ENCODE results near the gene SLC6A4. TPM values are rescaled to one million over a fixed set of nuclear protein-coding genes. Genes with fewer than 3 reads are reported as not detected.

Gene SLC6A4
- total and polyA plus RNA-seq, 10 of the 15 experiments (the other 5 are each of a cell fraction or from before 2014, with no cell fraction given): 5.3 to 20.6 (median 10.1) TPM

- TF ChIP-seq RELB (IDR thresholded peaks at IDR 0.05; ENCODE audit: low read depth) (no peak), POU2F2 (IDR thresholded peaks at IDR 0.05; ENCODE audit: borderline replicate concordance, low read depth, low read length) (peak; percentile 88; the same call in 2 of the 3 replicates), CHD1 (IDR thresholded peaks at IDR 0.05; ENCODE audit: low read depth, low read length) (no peak), SUZ12 (IDR thresholded peaks at IDR 0.05; ENCODE audit: unreplicated experiment) (no peak), PAX5 (IDR thresholded peaks at IDR 0.05; ENCODE audit: borderline replicate concordance, low read depth, low read length) (0 out of 2 replicates have a peak, but pooled peaks have one; percentile 27), NFYA (IDR thresholded peaks at IDR 0.05; ENCODE audit: borderline replicate concordance, low read depth, low read length) (no peak), BHLHE40 (IDR thresholded peaks at IDR 0.05; ENCODE audit: borderline replicate concordance in 1 of 2, low read depth in 2 of 2, low read length in 1 of 2) (peak; percentile 58 to 63; a peak in 3 of 4 replicates), EED (IDR thresholded peaks at IDR 0.05; ENCODE audit: low read depth) (no peak), NFIC (IDR thresholded peaks at IDR 0.05; ENCODE audit: low read depth, low read length) (no peak), CREB1 (IDR thresholded peaks at IDR 0.05; ENCODE audit: low read depth) (0 out of 2 replicates have a peak, but pooled peaks have one; percentile 8), NR2F1 (conservative IDR thresholded peaks at IDR 0.05) (no peak), MTA3 (IDR thresholded peaks at IDR 0.05; ENCODE audit: borderline replicate concordance, low read length) (no peak), RBBP5 (conservative IDR thresholded peaks at IDR 0.05) (no peak), HCFC1 (IDR thresholded peaks at IDR 0.05; ENCODE audit: low read length) (no peak), RUNX3 (IDR thresholded peaks at IDR 0.05; ENCODE audit: low read length) (peak; percentile 31; the same call in 1 of the 2 replicates), POLR2AphosphoS5 (IDR thresholded peaks at IDR 0.05; ENCODE audit: low read length) (no peak), CHD2 (IDR thresholded peaks at IDR 0.05; ENCODE audit: borderline replicate concordance, low read depth, low read length) (no peak), GATAD2B (conservative IDR thresholded peaks at IDR 0.05; ENCODE audit: low read depth) (no peak; the same call in 1 of the 2 replicates)
- TF ChIP-seq, protein P1, sequence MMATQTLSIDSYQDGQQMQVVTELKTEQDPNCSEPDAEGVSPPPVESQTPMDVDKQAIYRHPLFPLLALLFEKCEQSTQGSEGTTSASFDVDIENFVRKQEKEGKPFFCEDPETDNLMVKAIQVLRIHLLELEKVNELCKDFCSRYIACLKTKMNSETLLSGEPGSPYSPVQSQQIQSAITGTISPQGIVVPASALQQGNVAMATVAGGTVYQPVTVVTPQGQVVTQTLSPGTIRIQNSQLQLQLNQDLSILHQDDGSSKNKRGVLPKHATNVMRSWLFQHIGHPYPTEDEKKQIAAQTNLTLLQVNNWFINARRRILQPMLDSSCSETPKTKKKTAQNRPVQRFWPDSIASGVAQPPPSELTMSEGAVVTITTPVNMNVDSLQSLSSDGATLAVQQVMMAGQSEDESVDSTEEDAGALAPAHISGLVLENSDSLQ (IDR thresholded peaks at IDR 0.05): peak; percentile 57
- TF ChIP-seq, protein P2, sequence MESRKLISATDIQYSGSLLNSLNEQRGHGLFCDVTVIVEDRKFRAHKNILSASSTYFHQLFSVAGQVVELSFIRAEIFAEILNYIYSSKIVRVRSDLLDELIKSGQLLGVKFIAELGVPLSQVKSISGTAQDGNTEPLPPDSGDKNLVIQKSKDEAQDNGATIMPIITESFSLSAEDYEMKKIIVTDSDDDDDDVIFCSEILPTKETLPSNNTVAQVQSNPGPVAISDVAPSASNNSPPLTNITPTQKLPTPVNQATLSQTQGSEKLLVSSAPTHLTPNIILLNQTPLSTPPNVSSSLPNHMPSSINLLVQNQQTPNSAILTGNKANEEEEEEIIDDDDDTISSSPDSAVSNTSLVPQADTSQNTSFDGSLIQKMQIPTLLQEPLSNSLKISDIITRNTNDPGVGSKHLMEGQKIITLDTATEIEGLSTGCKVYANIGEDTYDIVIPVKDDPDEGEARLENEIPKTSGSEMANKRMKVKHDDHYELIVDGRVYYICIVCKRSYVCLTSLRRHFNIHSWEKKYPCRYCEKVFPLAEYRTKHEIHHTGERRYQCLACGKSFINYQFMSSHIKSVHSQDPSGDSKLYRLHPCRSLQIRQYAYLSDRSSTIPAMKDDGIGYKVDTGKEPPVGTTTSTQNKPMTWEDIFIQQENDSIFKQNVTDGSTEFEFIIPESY (IDR thresholded peaks at IDR 0.05): no peak
Observed at GRCh38 chr17:30234964-30235363, 533 bp downstream of the SLC6A4 start (continued).
